GM18519 (cell line): Measurements from ENCODE around the gene TTC13.

Source experiments
- ATAC-seq: cut with Tn5 transposase; IDR thresholded peaks from one replicate; pipeline ENCODE4 v1.9.1; 2021; ENCODE audit warnings: mild to moderate bottlenecking, moderate library complexity; ENCODE audit not compliant: unreplicated experiment, low FRiP score

Gene TTC13

GRCh38 chr1:230913496-230913895 lies 65.2 kb downstream of the TTC13 start:
- ATAC-seq, result no peak

GRCh38 chr1:230910755-230911117 lies 67.9 kb downstream of the TTC13 start:
- ATAC-seq, result no peak

- ATAC-seq, result no peak
Measured at GRCh38 chr1:230909974-230910754, 68.5 kb downstream of the TTC13 start.

- ATAC-seq, result no peak
Measured at GRCh38 chr1:230907472-230908205, 71.0 kb downstream of the TTC13 start.

- no peak for ATAC-seq
Measured at GRCh38 chr1:230906226-230906625, 72.4 kb downstream of the TTC13 start.

GRCh38 chr1:230905733-230906132 lies 72.9 kb downstream of the TTC13 start:
- ATAC-seq, result no peak

GRCh38 chr1:230902349-230902923 lies 76.2 kb downstream of the TTC13 start:
- no peak for ATAC-seq

- ATAC-seq, result no peak
Measured at GRCh38 chr1:230901671-230902070, 77.0 kb downstream of the TTC13 start.

- ATAC-seq, result no peak
Measured at GRCh38 chr1:230900984-230901383, 77.7 kb downstream of the TTC13 start.

GRCh38 chr1:230899841-230900251 lies 78.8 kb downstream of the TTC13 start:
- ATAC-seq, result no peak

GRCh38 chr1:230898748-230899147 lies 79.9 kb downstream of the TTC13 start:
- no peak for ATAC-seq

- ATAC-seq, result no peak
Measured at GRCh38 chr1:230898144-230898543, 80.5 kb downstream of the TTC13 start.

- ATAC-seq, result no peak
Measured at GRCh38 chr1:230896779-230897178, 81.9 kb downstream of the TTC13 start.

GRCh38 chr1:230895452-230895851 lies 83.2 kb downstream of the TTC13 start:
- ATAC-seq, result no peak

- no peak for ATAC-seq
Measured at GRCh38 chr1:230894664-230895063, 84.0 kb downstream of the TTC13 start.

GRCh38 chr1:230894032-230894431 lies 84.6 kb downstream of the TTC13 start:
- ATAC-seq, result no peak

GRCh38 chr1:230892018-230892491 lies 86.6 kb downstream of the TTC13 start:
- ATAC-seq, result no peak

- no peak for ATAC-seq
Measured at GRCh38 chr1:230891413-230891812, 87.2 kb downstream of the TTC13 start.

GRCh38 chr1:230884646-230885045 lies 94.0 kb downstream of the TTC13 start:
- no peak for ATAC-seq

GRCh38 chr1:230883967-230884366 lies 94.7 kb downstream of the TTC13 start:
- ATAC-seq, result no peak

- no peak for ATAC-seq
Measured at GRCh38 chr1:230879778-230880177, 98.9 kb downstream of the TTC13 start.
